GM18867 (cell line): Measurements from ENCODE around the gene CTRB1.
"Not testable (repeated sequence)": the region's sequence is repeated elsewhere in the genome, so short reads cannot be mapped to it uniquely, and the experiment has no call there.

Source experiments
- ATAC-seq: cut with Tn5 transposase; IDR thresholded peaks from one replicate; pipeline ENCODE4 v1.9.1; 2021; ENCODE audit warnings: mild to moderate bottlenecking, moderate library complexity; ENCODE audit not compliant: unreplicated experiment

CTRB1 gene

DNA sequence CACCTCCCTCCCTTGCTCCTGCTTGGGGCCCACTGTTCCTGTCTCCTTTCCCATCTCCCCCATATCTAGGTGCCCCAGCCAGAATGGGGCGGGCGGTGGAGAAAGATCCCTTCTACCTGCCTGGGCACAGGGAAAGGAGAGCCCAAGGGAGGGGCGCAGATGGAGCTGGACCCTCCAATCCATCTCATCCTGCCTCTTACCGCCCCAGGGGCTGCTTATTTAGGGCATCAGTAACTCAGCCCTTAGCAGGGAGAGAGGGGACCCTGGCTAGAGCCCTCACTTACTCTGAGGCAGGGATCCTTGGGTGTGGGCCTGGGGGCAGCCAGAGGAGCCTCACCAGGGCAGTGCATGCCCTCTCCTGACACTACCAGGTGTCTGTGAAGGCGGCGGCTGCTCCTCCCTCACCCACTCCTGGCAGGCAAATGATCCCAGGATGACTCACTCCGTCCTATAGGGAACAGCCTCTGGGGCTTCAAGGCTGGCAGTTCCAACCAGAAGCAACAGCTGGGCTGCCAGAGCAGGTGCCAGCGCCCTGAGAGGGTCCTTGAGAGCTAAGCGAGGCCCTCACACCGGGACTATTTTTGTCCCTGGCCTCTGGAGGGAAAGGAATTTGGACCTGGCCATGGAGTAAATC, 49.0 kb downstream of the CTRB1 start:
- no peak for ATAC-seq

DNA sequence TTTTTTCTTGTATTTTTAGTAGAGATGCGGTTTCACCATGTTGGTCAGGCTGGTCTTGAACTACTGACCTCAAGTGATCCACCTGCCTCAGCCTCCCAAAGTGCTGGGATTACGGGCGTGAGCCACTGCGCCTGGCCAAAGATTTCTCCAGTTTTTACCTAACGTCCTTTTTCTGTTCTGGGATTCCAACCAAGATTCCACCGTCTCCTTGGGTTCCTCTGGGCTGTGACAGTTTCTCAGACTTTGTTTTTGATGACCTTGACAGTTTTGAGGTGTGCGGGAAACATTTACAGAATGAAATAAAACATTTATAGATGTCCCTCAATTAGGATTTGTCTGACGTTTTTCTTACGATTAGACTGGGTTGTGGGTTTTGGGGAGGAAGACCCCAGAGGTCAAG, 50.6 kb downstream of the CTRB1 start:
- ATAC-seq = not testable (repeated sequence)

DNA sequence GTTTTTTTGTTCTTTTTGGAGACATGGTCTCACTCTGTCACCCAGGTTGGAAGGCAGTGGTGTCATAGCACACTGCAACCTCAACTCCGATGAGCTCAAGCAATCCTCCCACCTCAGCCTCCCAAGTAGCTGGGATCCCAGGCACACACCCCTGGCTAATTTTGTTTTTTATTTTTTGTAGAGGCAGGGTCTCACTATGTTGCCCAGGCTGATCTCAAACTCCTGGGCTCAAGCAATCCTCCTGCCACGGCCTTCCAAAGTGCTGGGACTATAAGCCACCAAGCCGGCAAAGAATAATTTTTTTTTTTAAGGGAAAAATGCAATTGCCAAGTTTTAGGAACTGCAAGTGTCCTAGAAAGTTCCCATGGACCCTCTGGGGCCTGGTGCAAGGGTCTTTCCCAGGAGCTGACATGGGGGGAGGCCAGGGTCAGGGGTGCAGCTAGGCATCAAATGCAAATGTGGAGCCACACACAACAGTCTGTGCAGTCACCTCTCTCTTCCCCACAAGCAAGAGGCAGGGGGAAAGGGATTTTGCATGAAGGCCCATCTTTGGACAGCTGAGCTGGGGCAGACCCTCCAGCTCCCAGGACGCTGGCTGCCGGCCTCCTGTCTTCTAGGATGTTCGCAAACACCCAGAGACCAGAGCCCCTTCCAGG, 52.8 kb downstream of the CTRB1 start:
- no peak for ATAC-seq

DNA sequence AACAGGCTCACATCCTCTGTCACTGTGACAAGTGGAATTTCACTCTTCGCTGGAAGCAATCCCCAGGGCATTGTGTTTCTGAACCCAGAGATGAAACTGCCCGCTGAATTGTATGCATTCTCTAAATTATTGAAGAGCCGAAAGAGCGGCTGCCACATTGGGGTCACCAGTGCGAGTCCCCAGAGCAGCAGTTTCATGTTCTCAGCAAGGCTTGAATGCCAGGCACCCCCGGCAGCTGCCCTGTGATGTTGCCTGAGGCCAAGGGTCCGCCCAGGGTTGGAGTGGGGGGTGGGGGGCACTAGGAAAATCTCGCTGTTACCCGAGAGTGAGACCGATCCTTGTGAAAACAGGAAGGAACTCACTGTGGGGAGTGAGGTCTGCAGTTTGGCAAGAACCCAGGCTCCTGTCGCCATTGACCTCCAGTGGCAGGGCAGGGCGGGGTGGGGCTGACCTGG, 53.3 kb downstream of the CTRB1 start:
- no peak for ATAC-seq

DNA sequence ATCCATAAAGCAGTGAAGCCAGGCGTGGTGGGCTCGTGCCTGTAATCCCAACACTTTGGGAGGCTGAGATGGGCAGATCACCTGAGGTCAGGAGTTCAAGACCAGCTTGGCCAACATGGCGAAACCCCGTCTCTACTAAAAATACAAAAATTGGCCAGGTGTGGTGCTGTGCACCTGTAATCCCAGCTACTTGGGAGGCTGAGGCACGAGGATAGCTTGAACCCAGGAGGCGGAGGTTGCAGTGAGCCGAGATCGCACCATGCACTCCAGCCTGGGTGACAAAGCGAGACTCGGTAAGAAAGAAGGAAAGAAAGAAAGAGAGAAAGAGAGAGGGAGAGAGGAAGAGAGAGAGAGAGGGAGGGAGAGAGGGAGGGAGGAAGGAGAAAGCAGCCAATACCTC, 53.8 kb downstream of the CTRB1 start:
- not testable (repeated sequence) for ATAC-seq

DNA sequence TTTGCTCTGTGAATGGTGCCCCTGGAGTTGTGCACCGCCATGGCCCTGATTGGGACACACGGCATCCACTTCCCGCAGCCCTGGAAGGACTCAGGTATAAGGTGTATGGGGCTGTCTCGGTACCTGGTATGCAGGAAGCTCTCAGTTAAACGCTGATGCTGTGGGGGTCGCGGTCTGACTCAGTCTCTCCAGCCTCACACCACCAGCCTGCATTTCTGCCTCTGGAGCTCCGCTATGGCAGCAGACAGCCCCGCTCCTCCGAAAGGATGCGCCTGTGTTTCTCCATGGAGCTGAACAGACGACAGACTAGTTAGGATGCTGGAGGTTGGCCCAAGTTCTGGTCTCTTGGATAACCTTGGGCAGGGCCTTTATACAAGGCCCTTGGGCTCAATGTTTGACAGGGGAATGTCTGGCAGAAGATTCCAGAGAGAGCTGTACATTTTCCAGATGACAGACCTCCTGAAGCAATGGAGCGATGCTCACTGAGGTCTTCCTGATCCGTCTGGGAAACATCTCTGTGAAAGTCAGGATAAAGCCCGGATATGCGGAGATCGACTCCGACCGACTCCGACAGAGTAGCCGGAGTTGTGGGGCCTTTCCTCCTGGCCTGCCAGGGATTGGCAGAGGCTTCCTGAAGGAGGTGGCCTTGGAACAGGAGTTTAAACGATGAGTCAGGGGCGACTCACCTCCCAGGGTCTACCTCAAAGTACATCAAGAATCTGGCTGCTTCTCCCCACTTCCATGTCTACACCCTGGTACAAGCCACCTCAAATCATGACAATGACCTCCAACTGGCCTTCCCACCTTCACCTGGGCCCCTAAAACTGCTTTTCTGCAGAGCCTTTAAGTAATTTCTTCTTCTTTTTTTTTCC, 54.5 kb downstream of the CTRB1 start:
- no peak for ATAC-seq
